Neuronal stem cell (in vitro differentiated cells): Measurements from ENCODE around the gene N4BP2L1.

Experiments
- DNase-seq: peaks from one replicate; pipeline ENCODE4 v3.0.0-alpha.2; 2013; ENCODE audit warnings: low spot score
- H2AFZ ChIP-seq: one replicate; pipeline ENCODE4 v1.6.1; 2013; ENCODE audit warnings: mild to moderate bottlenecking, low read length, inconsistent platforms
- H2AK5ac ChIP-seq: 2 replicates; pipeline ENCODE4 v1.6.1; 2013; ENCODE audit warnings: low read depth, mild to moderate bottlenecking, inconsistent platforms, low read length, moderate library complexity, mixed read lengths
- H2BK120ac ChIP-seq: 2 replicates; pipeline ENCODE4 v1.6.1; 2013; ENCODE audit warnings: low read depth, mild to moderate bottlenecking, inconsistent platforms, low read length, moderate library complexity, mixed read lengths
- H2BK12ac ChIP-seq: one replicate; pipeline ENCODE4 v1.6.1; 2013; ENCODE audit warnings: low read length, inconsistent platforms
- H2BK15ac ChIP-seq: 2 replicates; pipeline ENCODE4 v1.6.1; 2013; ENCODE audit warnings: mild to moderate bottlenecking, low read length, inconsistent platforms, mixed read lengths
- H2BK5ac ChIP-seq: one replicate; pipeline ENCODE4 v1.6.1; 2013; ENCODE audit warnings: inconsistent platforms, mild to moderate bottlenecking, low read length, moderate library complexity
- H3K14ac ChIP-seq: one replicate; pipeline ENCODE4 v1.6.1; 2013; ENCODE audit warnings: low read length, inconsistent platforms
- H3K18ac ChIP-seq: 2 replicates; pipeline ENCODE4 v1.6.1; 2013; ENCODE audit warnings: low read length, inconsistent platforms
- H3K23ac ChIP-seq: 2 replicates; pipeline ENCODE4 v1.6.1; 2013; ENCODE audit warnings: low read depth, mild to moderate bottlenecking, mixed read lengths, low read length, inconsistent platforms; ENCODE audit not compliant: poor library complexity
- H3K27ac ChIP-seq: replicated peaks from 3 replicates; pipeline ENCODE4 v1.5.1; 2013; ENCODE audit warnings: low read length, inconsistent platforms
- H3K27me3 ChIP-seq, 3 experiments: 2 replicates each; pipeline ENCODE4 v1.6.1; 2013; ENCODE audit warnings: low read length in 3 of 3, mild to moderate bottlenecking in 2 of 3, inconsistent platforms in 1 of 3, low read depth in 1 of 3, mixed read lengths in 1 of 3, moderate library complexity in 1 of 3; ENCODE audit not compliant: control insufficient read depth in 3 of 3, insufficient read depth in 3 of 3
- H3K36me3 ChIP-seq, 2 donors: replicated peaks in 1 of 2; 2 replicates each; pipeline ENCODE4 v1.6.1; 2013; ENCODE audit warnings: low read length in 2 of 2; ENCODE audit not compliant: control insufficient read depth in 2 of 2, insufficient read depth in 2 of 2
- H3K4ac ChIP-seq: 2 replicates; pipeline ENCODE4 v1.6.1; 2013; ENCODE audit warnings: inconsistent platforms, mild to moderate bottlenecking, low read length, moderate library complexity
- H3K4me1 ChIP-seq, 2 donors: 1 replicate in 1 of 2; 2 replicates in 1 of 2; pipeline ENCODE4 v1.6.1; 2013; ENCODE audit warnings: low read length in 2 of 2, low read depth in 1 of 2; ENCODE audit not compliant: control insufficient read depth in 2 of 2, insufficient read depth in 1 of 2
- H3K4me2 ChIP-seq: one replicate; pipeline ENCODE4 v1.6.1; 2013; ENCODE audit warnings: mild to moderate bottlenecking, low read length, inconsistent platforms; ENCODE audit not compliant: insufficient read depth, poor library complexity, severe bottlenecking
- H3K4me3 ChIP-seq, 2 donors: 2 replicates each; pipeline ENCODE4 v1.5.1; 2013; ENCODE audit warnings: low read length in 2 of 2, mild to moderate bottlenecking in 2 of 2, inconsistent platforms in 1 of 2, moderate library complexity in 1 of 2
- H3K79me1 ChIP-seq: one replicate; pipeline ENCODE4 v1.6.1; 2013; ENCODE audit warnings: low read depth, mild to moderate bottlenecking, inconsistent platforms, low read length, moderate library complexity
- H3K9ac ChIP-seq: one replicate; pipeline ENCODE4 v1.6.1; 2013; ENCODE audit warnings: mild to moderate bottlenecking, low read depth, low read length, inconsistent platforms; ENCODE audit not compliant: poor library complexity
- H3K9me3 ChIP-seq, 2 donors: replicated peaks in 1 of 2; 2 replicates each; pipeline versions ENCODE3 to v1.6.1; 2013; ENCODE audit warnings: low read length in 2 of 2, mild to moderate bottlenecking in 2 of 2, inconsistent platforms in 1 of 2, low read depth in 1 of 2, mixed read lengths in 1 of 2, moderate library complexity in 1 of 2; ENCODE audit not compliant: control insufficient read depth in 2 of 2, insufficient read depth in 1 of 2
- H4K8ac ChIP-seq: one replicate; pipeline ENCODE4 v1.6.1; 2013; ENCODE audit warnings: low read depth, mild to moderate bottlenecking, inconsistent platforms, low read length, moderate library complexity
- H4K91ac ChIP-seq: one replicate; pipeline ENCODE4 v1.6.1; 2013; ENCODE audit warnings: low read length, low read depth, mild to moderate bottlenecking, inconsistent platforms; ENCODE audit not compliant: poor library complexity
- WGBS, 2 donors: extraction: QIAGEN DNeasy Blood & Tissue Kit; methylation state at CpG; one replicate each; pipeline ENCODE4 v1.1.7; 2013; ENCODE audit warnings: missing lambda C conversion rate in 2 of 2, mixed read lengths in 1 of 2; ENCODE audit not compliant: insufficient read length in 2 of 2, insufficient replicate concordance in 1 of 2; ENCODE audit errors: extremely low coverage in 2 of 2; 5-methylcytosine and 5-hydroxymethylcytosine counted together

The N4BP2L1 gene

DNA sequence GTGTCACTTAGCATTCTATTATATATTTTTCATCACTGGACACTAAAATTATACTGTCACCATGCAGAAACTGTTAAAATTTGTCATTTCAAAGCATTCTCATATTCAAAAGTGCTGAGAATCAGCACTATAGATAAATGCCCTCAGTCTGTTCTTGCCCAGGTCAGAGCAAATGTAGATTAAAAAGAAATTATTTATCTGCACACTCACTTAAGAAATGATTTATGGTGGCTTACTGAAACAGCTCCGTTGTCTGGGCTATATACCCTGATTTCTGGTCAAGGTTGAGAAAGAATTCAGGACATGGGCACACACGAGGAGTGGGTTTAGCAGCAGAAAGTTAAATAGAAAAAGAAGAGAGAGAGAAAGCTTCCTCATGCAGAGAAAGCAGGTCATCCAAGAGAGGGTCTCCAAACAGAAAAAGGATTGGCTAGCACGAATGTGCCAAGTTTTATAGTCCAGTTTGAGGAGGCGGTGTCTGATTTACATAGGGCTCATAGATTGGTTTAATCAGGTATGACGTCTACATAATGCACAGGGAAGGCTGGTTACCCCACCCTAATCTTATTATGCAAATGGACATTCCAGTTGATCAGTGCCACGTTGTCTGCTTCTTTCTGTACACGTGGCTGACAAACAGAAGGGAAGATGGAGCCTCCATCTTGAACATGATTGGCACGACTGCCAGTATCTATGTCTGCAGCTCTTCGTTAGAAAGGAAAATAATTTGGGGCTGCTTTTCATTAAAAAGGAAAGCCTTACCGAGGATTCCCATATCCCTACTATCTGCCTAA, 47.3 kb upstream of the N4BP2L1 start:
- H4K91ac ChIP-seq, result no peak overlapping the region
- no peak overlapping the region for H3K14ac ChIP-seq
- H2BK5ac ChIP-seq, result no peak overlapping the region
- H3K9ac ChIP-seq, result no peak overlapping the region
- H3K4me2 ChIP-seq, result no peak overlapping the region
- no peak overlapping the region for H2BK12ac ChIP-seq
- WGBS, 2 donors, result no CpG with 5 or more reads among the region's 10 CpGs
- H2AFZ ChIP-seq, result no peak overlapping the region
- no peak overlapping the region for H3K23ac ChIP-seq
- no peak overlapping the region for H3K4ac ChIP-seq
- no peak overlapping the region for H3K18ac ChIP-seq
- DNase-seq, result no peak
- no peak overlapping the region for H2AK5ac ChIP-seq
- H3K79me1 ChIP-seq, result no peaks in the 10 kb centered on the region
- no peak overlapping the region for H3K4me3 ChIP-seq
- no peak overlapping the region for H4K8ac ChIP-seq
- no peak overlapping the region for H3K27ac ChIP-seq
- no peak overlapping the region for H2BK120ac ChIP-seq
- no peak overlapping the region for H2BK15ac ChIP-seq
- no peaks in the 10 kb centered on the region for H3K36me3 ChIP-seq
- no peaks in the 10 kb centered on the region for H3K9me3 ChIP-seq
- no peaks in the 10 kb centered on the region for H3K27me3 ChIP-seq
- peaks cover 0 to 2% of the 10 kb centered on the region in 2 donors for H3K4me1 ChIP-seq

DNA sequence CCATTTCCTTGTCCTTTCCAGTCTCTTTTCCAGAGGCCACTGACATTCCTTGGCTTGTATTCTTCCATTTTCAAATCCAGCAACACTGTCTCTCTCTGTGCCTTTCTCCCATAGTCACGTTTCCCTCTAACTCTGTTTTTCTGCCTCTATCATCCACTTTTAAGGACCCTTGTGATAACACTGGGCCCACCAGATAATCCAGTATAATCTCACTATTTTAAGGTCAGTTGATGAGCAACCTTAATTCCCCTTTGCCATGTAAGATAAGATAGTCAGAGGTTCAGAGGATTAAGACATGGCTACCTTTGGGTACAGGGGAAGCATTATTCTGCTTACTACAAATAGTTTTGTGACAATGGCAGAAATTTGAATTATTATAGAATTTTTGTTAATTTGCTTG, 45.7 kb upstream of the N4BP2L1 start:
- no CpG with 5 or more reads among the region's 1 CpG for WGBS, 2 donors

DNA sequence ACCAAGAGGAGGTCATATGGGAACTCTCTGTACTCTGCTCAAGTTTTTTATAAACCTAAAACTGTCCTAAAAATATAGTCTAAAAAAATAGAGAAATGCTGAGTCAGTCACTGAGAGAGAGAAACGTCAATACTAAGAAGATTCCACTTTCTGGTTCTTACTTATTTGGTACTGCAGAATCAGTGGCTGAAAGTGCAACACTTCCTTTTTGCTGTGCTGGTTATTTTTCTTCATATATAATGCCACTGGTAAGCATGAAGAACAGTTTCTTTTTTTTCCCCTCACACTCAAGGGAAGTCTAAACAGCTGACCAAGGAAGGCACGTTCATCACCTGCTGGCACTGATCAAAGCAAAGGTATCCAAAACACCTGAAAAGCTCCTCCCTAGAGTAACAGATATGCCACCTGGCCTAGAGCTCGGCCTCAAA, 44.3 kb upstream of the N4BP2L1 start:
- DNase-seq, result no peak
- no peak overlapping the region for H3K4me2 ChIP-seq
- H4K91ac ChIP-seq, result no peak overlapping the region
- no peaks in the 10 kb centered on the region for H3K9me3 ChIP-seq
- no peak overlapping the region for H3K23ac ChIP-seq
- H2BK15ac ChIP-seq, result no peak overlapping the region
- H3K18ac ChIP-seq, result no peak overlapping the region
- no peak overlapping the region for H2AFZ ChIP-seq
- no peak overlapping the region for H3K4ac ChIP-seq
- peaks cover 0 to 2% of the 10 kb centered on the region in 2 donors for H3K36me3 ChIP-seq
- no peak overlapping the region for H2BK5ac ChIP-seq
- no peak overlapping the region for H2BK12ac ChIP-seq
- no peak overlapping the region for H3K4me3 ChIP-seq
- H3K27ac ChIP-seq, result no peak overlapping the region
- no peak overlapping the region for H2AK5ac ChIP-seq
- H2BK120ac ChIP-seq, result no peak overlapping the region
- H3K27me3 ChIP-seq, result no peaks in the 10 kb centered on the region
- no peak overlapping the region for H3K9ac ChIP-seq
- no CpG with 5 or more reads among the region's 3 CpGs for WGBS, 2 donors
- H4K8ac ChIP-seq, result no peak overlapping the region
- H3K14ac ChIP-seq, result no peak overlapping the region
- peaks cover 0 to 2% of the 10 kb centered on the region in 2 donors for H3K4me1 ChIP-seq
- no peaks in the 10 kb centered on the region for H3K79me1 ChIP-seq

More for the DNA sequence above, 45.7 kb upstream of the N4BP2L1 start:
- Histone ChIP-seq H3K14ac (no peak overlapping the region), H2BK5ac (no peak overlapping the region), H2BK12ac (no peak overlapping the region), H3K27me3 (no peaks in the 10 kb centered on the region), H3K9ac (no peak overlapping the region), H3K79me1 (no peaks in the 10 kb centered on the region), H3K18ac (no peak overlapping the region), H3K27ac (no peak overlapping the region), H2AFZ (no peak overlapping the region), H3K9me3 (no peaks in the 10 kb centered on the region), H2BK120ac (no peak overlapping the region), H3K4me2 (no peak overlapping the region), H3K4ac (no peak overlapping the region), H4K8ac (no peak overlapping the region), H4K91ac (no peak overlapping the region), H3K4me1 (peaks cover 0 to 2% of the 10 kb centered on the region in 2 donors), H2AK5ac (no peak overlapping the region), H3K23ac (no peak overlapping the region), H3K4me3 (no peak overlapping the region), H2BK15ac (no peak overlapping the region), H3K36me3 (peaks cover 0 to 2% of the 10 kb centered on the region in 2 donors)
- DNase-seq, result no peak

DNA sequence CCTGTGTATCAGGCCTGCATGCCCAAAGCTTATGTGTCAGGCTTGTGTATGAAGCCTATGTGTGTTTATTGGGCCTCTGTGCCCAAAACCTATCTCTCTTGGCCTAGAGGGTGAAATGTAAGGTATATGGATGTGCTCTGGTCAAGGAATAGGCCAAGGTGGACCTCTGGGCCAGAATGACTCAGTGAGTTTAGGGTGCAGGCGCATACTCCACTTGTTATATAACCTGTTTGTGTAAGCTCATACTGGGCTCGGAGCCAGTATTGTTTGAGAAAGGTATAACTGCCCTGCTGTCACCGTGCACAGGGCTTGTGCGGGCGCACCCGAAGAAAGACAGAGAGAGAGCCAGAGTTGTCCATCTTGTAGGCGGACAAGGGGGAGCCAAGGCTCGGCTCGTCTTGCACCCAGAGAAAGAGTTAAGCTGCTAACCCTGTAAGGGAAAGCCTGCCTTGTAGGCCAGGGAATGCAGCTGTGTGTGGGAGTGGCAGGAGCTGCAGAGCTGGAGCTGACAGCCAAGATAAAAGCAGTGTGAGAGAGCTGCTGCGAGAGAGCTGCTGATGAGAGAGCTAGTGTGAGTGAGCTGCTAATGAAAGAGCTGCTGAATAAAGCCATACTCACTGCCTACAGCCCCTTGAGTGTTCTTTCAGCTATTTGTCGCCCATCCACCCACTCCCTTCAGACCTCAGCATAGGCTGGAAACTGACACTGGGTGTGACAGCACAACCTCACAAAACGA, 43.4 kb upstream of the N4BP2L1 start:
- DNase-seq, result no peak
- no peak overlapping the region for H2AFZ ChIP-seq
- H3K4me1 ChIP-seq, result peaks cover 0 to 2% of the 10 kb centered on the region in 2 donors
- H3K9ac ChIP-seq, result no peak overlapping the region
- H3K36me3 ChIP-seq, result peaks cover 0 to 2% of the 10 kb centered on the region in 2 donors
- no peaks in the 10 kb centered on the region for H3K27me3 ChIP-seq
- no CpG with 5 or more reads among the region's 12 CpGs for WGBS, 2 donors
- H3K4me2 ChIP-seq, result no peak overlapping the region
- H3K27ac ChIP-seq, result no peak overlapping the region
- H3K79me1 ChIP-seq, result no peaks in the 10 kb centered on the region
- no peaks in the 10 kb centered on the region for H3K9me3 ChIP-seq
- H3K4ac ChIP-seq, result no peak overlapping the region
- H4K91ac ChIP-seq, result no peak overlapping the region
- no peak overlapping the region for H4K8ac ChIP-seq
- H2BK120ac ChIP-seq, result no peak overlapping the region
- H2BK12ac ChIP-seq, result no peak overlapping the region
- no peak overlapping the region for H2BK15ac ChIP-seq
- H3K18ac ChIP-seq, result no peak overlapping the region
- no peak overlapping the region for H3K14ac ChIP-seq
- no peak overlapping the region for H3K4me3 ChIP-seq
- no peak overlapping the region for H3K23ac ChIP-seq
- H2AK5ac ChIP-seq, result no peak overlapping the region
- H2BK5ac ChIP-seq, result no peak overlapping the region
